Fibroblast of skin of back (primary cell): Measurements from ENCODE around the gene RIT2.

Source experiments
- DNase-seq: peaks from one replicate; pipeline ENCODE4 v3.0.0-alpha.2; 2013

RIT2 gene

GRCh38 chr18:43009674-43010073, 105.8 kb downstream of the RIT2 start:
- DNase-seq, result no peak

- DNase-seq, result no peak
Observed at GRCh38 chr18:43007365-43007764, 108.1 kb downstream of the RIT2 start.

- no peak for DNase-seq
Observed at GRCh38 chr18:43004421-43004820, 111.1 kb downstream of the RIT2 start.

DNA sequence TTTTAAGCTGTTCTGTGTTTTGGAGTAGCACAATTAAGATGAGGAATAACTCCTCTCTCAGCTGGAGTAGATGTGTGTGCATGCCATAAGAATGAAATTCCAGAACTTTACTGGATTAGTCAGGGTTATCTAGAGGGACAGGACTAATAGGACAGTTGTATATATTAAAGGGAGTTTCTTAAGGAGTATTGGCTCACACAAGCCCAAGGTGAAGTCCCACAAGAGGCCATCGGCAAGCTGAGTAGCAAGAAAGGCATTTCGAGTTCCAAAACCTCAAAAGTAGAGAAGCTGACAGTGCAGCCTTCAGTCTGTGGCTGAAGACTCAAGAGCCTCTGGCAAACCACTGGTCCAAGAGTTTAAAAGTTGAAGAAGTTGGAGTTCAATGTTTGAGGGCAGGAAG, 113.7 kb downstream of the RIT2 start:
- no peak for DNase-seq

DNA sequence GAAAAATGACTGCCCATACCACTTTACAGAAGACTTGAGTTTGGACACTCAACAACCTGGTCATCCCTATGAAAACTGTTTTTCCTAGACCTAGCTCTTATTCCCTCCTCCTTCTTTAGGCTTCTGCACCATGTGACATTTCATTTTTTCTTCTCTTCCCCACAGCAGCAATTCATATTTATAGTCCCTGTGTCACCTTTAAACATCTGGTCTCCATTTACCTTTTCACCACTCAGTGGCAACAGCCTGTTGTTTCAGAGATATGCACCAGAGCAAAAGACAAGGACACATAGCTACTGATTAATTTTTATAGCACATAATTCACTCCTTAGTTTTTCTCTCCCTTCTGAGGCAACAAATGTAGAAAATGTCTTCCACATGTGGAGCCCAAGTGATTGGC, 118.7 kb downstream of the RIT2 start:
- DNase-seq, result no peak

DNA sequence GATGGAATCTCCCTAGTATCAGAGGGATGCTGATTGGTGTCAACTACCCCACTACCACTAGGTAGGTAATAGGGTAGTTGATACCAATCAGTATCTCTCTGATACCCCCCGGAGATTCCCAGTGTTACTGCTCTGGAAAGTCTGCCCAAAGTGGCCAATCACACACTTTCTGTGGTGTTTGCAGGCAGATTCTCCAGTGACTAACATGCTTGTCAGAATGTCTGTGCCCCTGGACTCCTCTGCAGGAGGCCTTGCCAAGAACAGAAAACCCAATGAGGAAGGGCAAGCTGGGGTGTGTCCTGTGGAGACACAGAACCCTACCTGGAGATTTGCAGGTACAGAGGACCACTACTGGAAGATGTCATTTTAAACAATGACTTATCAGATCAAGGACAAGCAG, 135.1 kb downstream of the RIT2 start:
- no peak for DNase-seq

DNA sequence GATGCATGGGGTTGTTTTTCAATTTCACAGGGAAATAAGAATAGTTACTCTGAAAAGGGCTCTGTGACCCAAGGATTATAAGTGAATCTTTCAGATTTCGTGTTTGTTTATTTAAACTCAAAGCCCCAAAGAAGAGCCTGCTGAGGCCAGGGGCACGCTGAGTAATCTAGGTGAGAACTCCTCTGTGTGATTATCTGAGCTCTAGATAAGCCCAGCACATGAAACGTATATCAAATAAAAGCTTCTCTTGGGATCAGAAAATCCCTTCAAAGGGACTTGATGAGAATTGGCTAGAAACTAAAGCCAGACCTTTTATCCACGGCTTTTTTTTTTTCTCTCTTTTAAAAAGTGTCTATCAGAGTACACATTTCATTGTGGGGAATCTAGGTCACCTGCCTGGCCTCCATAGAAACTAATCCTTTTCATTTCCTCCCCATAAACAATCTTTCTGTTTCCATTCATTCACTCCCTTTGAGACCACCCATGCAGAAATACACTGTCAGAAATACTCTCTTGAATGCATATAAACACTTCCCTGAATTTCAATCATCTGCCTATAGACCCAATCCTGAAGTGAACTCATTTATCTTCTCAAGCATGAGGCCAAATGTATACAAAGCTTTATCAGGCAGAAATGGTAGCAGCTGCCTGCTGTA, 137.4 kb downstream of the RIT2 start:
- no peak for DNase-seq

- DNase-seq, result no peak
Observed at GRCh38 chr18:42976869-42977590, 138.5 kb downstream of the RIT2 start.

DNA sequence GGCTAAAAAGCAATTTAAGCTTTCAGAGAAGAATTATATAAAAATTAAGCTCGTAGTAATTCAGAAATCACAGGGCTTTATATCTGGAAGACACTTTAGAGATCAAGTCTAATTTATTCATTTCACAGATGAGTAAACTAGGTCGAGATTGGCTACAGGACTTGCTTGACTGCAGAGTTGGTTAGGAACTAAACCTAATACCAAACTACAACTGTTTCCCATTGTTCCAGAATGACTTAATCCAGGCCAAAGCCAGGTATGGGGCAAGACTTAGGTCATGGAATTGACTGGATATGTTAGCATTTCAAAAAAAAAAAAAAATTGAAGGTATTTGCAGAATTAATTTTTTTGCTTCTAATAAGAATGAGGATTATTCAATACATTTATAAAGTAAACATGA, 146.1 kb downstream of the RIT2 start:
- no peak for DNase-seq

- DNase-seq, result no peak
Observed at GRCh38 chr18:42961298-42961697, 154.2 kb downstream of the RIT2 start.

DNA sequence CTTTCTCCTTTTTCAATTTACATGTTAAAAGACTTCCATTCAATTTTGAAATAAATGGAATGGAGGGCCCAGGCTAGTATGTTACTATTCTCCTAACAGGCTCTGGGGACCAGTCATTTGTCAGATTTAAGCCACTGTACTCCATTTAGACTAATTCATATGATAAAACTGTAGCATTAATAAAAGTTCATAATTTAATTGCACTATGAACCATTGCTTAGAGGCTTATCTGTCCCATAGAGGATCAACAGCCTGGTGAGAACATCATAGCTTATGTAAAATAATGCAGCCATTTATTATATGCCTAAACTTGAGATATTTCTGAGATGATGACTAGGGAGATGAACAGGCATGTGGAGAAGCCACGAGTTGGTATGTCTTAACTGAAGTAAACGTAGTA, 156.0 kb downstream of the RIT2 start:
- no peak for DNase-seq

DNA sequence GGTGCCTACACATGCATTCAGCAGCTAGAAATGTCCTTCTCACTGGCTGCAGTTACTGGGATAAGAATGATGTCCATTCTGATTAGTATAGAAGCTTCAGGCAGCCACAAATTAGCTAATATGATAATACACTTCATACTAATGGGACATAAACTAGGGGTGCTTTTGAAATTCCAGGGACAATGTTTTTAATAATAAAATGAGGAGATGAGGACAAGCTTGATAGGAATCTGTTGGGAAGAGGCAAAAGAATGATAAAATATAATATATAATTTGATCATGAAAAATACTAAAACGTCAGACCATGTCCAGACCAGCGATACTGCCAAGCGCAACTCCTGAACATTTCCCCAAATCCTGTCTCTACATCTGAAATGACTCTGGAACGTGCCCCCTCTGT, 157.1 kb downstream of the RIT2 start:
- DNase-seq, result no peak

GRCh38 chr18:42956287-42956686, 159.2 kb downstream of the RIT2 start:
- DNase-seq, result no peak

DNA sequence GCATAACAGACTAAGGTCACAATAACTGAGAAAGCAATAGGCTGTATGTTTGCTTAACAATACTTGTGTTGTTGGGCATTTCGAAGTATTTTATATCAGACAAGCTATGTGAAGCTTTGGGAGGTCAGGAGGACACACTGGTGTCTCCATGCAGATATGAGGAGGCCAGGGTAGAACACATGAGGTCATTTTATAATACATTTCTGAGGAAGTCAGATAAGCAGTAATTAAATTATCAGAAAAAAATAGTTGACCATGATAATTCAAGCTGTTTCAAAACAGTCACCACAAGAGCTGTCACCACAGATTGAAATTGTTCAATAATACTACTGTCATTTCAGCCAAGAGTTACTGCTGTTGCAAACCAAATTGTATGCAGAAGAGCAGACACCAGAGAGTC, 160.6 kb downstream of the RIT2 start:
- no peak for DNase-seq

DNA sequence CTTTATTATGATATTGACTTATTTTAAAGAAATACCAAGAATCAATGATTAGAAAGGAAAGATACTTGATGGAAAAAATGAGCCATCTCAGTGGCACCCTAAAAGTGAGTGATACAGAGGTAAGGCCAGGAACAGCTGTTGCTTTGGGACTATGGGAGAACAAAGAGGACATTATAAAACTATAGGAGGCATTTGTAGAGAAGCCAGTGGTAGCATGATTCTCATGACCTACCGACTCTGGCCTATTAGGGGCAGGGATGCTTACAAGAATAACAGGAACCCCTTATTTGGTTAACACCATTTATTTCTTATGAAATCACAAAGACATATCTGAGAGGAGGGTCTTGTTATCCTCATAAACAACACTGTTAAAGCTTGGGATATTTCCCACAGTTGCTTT, 162.2 kb downstream of the RIT2 start:
- no peak for DNase-seq

DNA sequence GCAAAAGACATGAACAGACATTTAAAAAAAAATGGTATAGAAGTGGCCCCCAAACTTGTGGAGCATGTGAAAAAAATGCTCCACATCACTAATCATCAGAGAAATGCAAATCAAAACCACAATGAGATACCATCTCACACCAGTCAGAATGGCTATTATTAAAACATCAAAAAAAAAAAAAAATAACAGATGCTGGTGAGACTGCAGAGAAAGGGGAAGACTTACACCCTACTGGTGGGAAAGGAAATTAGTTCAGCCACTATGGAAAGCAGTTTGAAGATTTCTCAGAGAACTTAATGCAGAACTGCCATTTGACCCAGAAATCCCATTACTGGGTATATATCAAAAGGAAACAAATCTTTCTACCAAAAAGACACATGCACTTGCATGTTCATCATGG, 164.8 kb downstream of the RIT2 start:
- no peak for DNase-seq

GRCh38 chr18:42948831-42949230, 166.7 kb downstream of the RIT2 start:
- no peak for DNase-seq

DNA sequence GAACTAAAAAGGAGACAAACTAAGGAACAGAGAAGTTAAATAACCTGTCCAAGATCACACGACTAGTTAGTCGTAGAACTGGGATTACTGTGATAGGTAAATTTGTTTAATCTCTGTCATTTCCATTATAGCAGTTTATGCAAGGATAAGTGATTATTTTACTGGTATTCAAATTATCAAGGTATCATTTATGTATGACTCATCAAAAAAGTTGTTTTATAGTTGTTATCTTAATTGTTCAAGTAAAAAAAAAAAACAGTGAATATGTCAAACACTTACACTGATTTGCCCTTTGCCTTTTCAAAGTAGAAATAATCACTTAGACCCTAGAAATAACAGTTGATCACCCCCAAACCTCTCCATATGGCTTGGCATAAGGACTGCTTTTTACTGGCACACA, 173.6 kb downstream of the RIT2 start:
- no peak for DNase-seq

- no peak for DNase-seq
Observed at GRCh38 chr18:42941021-42941420, 174.5 kb downstream of the RIT2 start.

DNA sequence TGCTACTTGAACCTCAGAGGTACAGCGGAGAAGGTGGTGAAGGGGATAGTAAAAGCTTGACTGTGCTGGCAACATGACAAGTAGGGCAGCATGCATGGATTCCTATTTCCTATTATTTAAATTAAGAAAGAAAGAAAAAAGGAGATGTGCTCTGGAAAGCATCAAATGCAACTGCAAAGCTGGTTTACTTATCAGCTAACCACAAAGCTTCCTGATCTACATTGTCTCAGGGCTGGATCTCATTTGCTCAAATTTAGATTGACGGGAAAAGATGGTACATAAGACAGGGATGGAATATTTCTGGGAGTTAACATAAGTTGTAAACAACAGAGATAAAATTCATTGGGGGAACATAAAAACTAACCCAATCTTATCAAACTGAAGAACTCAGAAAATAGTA, 178.0 kb downstream of the RIT2 start:
- DNase-seq, result no peak

DNA sequence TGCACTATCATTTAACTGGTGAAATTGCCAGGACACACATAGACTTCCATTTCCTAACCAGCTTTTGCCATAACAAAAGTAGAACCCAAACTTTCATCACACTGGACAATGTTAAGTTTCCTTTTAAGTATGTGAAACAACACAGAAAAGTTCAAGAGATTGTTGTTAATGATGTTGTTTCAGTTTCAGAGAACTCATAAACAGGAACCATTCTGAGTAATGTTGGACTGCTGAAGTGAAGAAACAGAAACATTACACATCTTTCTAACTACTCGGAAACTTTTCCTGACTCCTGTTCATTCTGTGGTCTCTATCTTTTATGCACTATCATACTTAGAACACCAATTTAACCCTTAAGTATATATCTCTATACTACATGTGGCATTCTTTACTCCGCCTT, 179.2 kb downstream of the RIT2 start:
- no peak for DNase-seq

DNA sequence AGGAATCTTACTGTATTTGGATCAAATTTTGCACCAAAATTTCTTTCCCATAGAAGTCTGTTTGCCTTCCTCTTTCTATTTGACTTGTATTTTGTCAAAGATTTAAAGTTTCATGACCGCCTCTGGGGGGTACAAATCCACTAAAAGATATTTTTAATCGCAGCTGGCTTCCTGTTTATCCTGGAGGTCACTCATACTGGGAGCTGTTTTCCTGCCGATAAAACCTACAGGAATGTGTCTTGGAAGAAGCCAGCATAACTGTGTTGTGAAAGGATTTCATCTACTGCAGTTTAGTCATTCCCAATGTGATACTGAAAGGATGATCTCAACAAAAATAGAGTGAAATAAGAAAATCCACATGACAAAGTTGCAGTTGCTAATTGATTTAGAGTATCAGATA, 184.0 kb downstream of the RIT2 start:
- peak; percentile 75 for DNase-seq

- peak; percentile 0 for DNase-seq
Observed at GRCh38 chr18:42929857-42930256, 185.6 kb downstream of the RIT2 start.

DNA sequence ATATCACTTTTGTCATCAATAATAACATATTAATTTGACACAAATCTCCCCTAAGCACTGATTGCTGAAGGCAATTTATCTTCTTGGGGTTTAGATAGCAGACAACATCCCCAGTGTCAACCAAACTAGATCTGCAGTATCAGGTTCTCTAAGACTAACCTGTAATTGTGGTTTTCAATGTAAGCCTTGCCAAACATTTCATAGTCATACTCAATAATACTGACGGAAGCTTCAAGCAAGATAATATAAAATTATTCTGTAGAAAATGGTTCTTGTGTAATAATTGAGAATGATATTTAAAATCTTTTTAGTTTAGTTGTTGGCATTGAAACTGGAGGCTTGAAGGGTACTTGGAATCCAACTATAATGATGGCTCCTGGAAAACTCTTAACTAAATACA, 186.3 kb downstream of the RIT2 start:
- no peak for DNase-seq

GRCh38 chr18:42925036-42925435, 190.4 kb downstream of the RIT2 start:
- no peak for DNase-seq
